Breast epithelium (tissue), 3 donors: ENCODE data around the gene NRL.

Source experiments
- POLR2A ChIP-seq: fragments of 450-650 bp; IDR thresholded peaks from one replicate; pipeline ENCODE4 v1.6.1; 2016; ENCODE audit warnings: antibody characterized with exemption, mild to moderate bottlenecking, moderate library complexity
- TF ChIP-seq, protein P1 (sequence below), 3 donors: fragments of 450-650 bp; IDR thresholded peaks; one replicate each; pipeline ENCODE4 v1.5.1; 2016 to 2017; ENCODE audit warnings: antibody characterized with exemption in 3 of 3, mild to moderate bottlenecking in 3 of 3, moderate library complexity in 3 of 3

GRCh38 chr14:24070285-24071143 is 44.2 kb downstream of the NRL start:
- no peak for TF ChIP-seq POLR2A
- TF ChIP-seq, protein P1, sequence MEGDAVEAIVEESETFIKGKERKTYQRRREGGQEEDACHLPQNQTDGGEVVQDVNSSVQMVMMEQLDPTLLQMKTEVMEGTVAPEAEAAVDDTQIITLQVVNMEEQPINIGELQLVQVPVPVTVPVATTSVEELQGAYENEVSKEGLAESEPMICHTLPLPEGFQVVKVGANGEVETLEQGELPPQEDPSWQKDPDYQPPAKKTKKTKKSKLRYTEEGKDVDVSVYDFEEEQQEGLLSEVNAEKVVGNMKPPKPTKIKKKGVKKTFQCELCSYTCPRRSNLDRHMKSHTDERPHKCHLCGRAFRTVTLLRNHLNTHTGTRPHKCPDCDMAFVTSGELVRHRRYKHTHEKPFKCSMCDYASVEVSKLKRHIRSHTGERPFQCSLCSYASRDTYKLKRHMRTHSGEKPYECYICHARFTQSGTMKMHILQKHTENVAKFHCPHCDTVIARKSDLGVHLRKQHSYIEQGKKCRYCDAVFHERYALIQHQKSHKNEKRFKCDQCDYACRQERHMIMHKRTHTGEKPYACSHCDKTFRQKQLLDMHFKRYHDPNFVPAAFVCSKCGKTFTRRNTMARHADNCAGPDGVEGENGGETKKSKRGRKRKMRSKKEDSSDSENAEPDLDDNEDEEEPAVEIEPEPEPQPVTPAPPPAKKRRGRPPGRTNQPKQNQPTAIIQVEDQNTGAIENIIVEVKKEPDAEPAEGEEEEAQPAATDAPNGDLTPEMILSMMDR (IDR thresholded peaks at IDR 0.05), result no peak
